A673 (cell line): ENCODE measurements around the gene CAMTA2.

ENCODE experiments used
- CTCF ChIP-seq: fragments of 300-800, 200-600 bp; sonication (generic); conservative IDR thresholded peaks from 2 replicates; pipeline ENCODE4 v1.5.1; 2017; ENCODE audit warnings: low read depth, mild to moderate bottlenecking, antibody characterized with exemption, low read length, moderate library complexity, mixed read lengths
- EZH2 ChIP-seq: fragments of 200-600 bp; sonication (generic); IDR thresholded peaks from 2 replicates; pipeline ENCODE4 v1.6.1; 2017; ENCODE audit warnings: borderline replicate concordance, low read depth, mild to moderate bottlenecking, mixed read lengths, antibody characterized with exemption, low read length; ENCODE audit not compliant: poor library complexity, severe bottlenecking

GRCh38 chr17:5024604-5025003, 37.1 kb upstream of the CAMTA2 start:
- no peak for TF ChIP-seq EZH2
- no peak for TF ChIP-seq CTCF
